ENCODE results near the gene GDPD5.

Gene GDPD5

GRCh38 chr11:75556275-75556674, 30.5 kb upstream of the GDPD5 start:
- no peak overlapping the region for H3K27ac ChIP-seq
- TF ChIP-seq, protein P1, sequence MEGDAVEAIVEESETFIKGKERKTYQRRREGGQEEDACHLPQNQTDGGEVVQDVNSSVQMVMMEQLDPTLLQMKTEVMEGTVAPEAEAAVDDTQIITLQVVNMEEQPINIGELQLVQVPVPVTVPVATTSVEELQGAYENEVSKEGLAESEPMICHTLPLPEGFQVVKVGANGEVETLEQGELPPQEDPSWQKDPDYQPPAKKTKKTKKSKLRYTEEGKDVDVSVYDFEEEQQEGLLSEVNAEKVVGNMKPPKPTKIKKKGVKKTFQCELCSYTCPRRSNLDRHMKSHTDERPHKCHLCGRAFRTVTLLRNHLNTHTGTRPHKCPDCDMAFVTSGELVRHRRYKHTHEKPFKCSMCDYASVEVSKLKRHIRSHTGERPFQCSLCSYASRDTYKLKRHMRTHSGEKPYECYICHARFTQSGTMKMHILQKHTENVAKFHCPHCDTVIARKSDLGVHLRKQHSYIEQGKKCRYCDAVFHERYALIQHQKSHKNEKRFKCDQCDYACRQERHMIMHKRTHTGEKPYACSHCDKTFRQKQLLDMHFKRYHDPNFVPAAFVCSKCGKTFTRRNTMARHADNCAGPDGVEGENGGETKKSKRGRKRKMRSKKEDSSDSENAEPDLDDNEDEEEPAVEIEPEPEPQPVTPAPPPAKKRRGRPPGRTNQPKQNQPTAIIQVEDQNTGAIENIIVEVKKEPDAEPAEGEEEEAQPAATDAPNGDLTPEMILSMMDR (conservative IDR thresholded peaks at IDR 0.05), result no peak

DNA sequence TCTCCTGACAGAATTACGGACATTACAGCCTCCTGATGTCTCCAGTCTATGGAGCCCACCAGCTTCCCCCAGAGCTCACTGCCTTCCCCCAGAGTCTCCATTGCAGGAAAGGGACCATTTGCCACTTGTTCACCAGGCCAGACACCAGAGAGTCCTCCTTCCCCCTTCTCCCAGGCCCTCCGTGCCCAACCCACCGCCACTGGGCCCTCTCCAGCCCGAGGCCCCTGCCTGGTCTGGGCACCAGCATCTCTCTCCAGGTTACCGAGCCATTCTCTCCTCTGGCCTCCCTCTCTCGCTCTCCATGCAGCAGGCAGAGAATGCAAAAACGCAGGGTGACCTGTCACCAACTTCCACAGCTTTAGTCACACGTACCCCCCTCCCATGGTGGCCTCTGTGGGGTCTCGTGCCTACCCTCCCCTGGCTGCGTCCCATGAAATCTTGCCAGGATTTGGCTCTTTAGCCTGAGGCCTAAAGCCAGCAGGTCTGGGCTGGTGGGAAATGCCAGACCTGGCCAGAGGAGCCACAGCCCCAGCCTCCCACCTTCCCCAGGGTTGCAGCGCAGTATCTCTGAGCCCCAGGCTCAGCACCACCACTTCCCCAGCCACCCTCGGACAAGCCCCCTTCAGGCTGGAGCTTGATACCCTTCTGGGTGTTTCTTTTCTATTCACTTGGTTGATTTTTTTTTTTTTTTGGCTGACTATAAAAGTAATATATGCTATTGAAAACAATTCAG, 29.5 kb upstream of the GDPD5 start:
- H3K27ac ChIP-seq, result no peak overlapping the region
- TF ChIP-seq, protein P1 (conservative IDR thresholded peaks at IDR 0.05), result no peak

- TF ChIP-seq, protein P1 (conservative IDR thresholded peaks at IDR 0.05), result no peak
- no peak overlapping the region for H3K27ac ChIP-seq
Observed at GRCh38 chr11:75554258-75555022, 28.7 kb upstream of the GDPD5 start.

DNA sequence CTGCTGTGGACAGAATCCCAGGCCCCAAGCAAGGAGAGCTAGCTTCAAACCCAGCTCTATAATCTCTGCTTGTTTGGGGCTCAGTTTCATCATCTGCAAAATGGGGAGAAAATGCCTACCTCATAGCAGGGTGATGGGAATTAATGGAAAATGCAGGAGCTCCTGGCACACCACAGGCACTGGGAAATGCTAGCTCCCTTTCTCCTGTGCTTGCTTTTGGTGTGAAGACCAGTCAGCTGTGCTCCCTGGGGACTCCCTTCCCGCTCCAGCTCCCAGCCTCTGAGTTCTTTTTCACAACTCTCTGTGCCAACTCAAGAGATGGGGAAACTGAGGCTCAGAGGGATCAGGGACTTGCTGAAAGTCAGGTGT, 28.1 kb upstream of the GDPD5 start:
- H3K27ac ChIP-seq, result no peak overlapping the region

DNA sequence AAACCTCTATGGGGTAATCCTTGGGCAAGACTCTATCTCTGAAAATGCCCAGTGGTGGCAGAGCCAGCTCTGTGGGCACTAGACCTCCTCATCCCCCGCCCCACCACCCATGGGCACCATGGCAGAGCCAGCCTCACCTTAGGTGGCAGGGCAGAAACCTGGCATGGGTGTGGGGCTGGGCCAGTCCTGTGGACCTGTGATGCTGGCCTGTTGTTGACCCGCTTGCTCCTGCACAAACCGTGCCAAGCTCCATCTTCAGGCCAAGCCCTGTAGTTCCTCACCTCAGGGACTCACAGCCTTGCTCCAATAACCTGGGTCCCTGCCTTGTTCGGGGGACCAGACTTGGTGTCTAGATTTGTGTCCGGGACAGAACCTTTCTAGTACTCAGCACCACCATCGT, 27.4 kb upstream of the GDPD5 start:
- TF ChIP-seq, protein P1 (conservative IDR thresholded peaks at IDR 0.05), result no peak
- no peak overlapping the region for H3K27ac ChIP-seq

More for the DNA sequence above, 28.1 kb upstream of the GDPD5 start:
- TF ChIP-seq, protein P1 (conservative IDR thresholded peaks at IDR 0.05), result no peak

GRCh38 chr11:75549370-75549958, 23.7 kb upstream of the GDPD5 start:
- H3K27ac ChIP-seq, result no peak overlapping the region
- TF ChIP-seq, protein P1 (conservative IDR thresholded peaks at IDR 0.05), result no peak

- TF ChIP-seq, protein P1 (conservative IDR thresholded peaks at IDR 0.05), result no peak
- H3K27ac ChIP-seq, result no peak overlapping the region
Observed at GRCh38 chr11:75548595-75549272, 23.0 kb upstream of the GDPD5 start.

Data from VCaP (cell line).